K562 (cell line): Measurements from ENCODE around the gene ABHD4. TPM values are rescaled to one million over a fixed set of nuclear protein-coding genes. Genes with fewer than 3 reads are reported as not detected.

Source experiments
- ATAC-seq: fragments of 200-7000 bp; cut with Tn5 transposase; 3 replicates; pipeline ENCODE4 v1.9.1; 2020; ENCODE audit warnings: moderate library complexity
- BruUV-seq: library from RNA; stranded (reverse); fragments of 400-500 nt; replicated peaks from 2 replicates; lab custom pipeline; 2021; lab: Mats Ljungman, UMichigan
- CTCF ChIA-PET: fragments of 300-600 bp; formaldehyde crosslinking; extraction: SDS; loops from one replicate; lab custom pipeline; 2021; ENCODE audit warnings: low intra/inter-chr PET ratio; lab: Yijun Ruan, JAX
- POLR2A ChIA-PET: fragments of 300-600, 350-650 bp; sonication (Branson Sonifier 250); formaldehyde crosslinking; extraction: SDS; loops from one replicate; lab custom pipeline; 2021; ENCODE audit warnings: antibody characterized with exemption, inconsistent platforms; lab: Yijun Ruan, JAX
- DNase-seq, 4 experiments: peaks; one replicate each; pipeline versions ENCODE4 v3.0.0 to v3.0.0-alpha.2; 2011 to 2018; ENCODE audit warnings: low spot score in 3 of 4, mixed read lengths in 3 of 4; ENCODE audit errors: extremely low read depth in 1 of 4
- FAIRE-seq: peaks from 2 replicates; lab custom pipeline; 2011; peaks lifted over from hg19 to GRCh38; lab: Jason Lieb, UNC
- H2AFZ ChIP-seq: 2 replicates; pipeline ENCODE4 v1.6.0; 2011; ENCODE audit warnings: low read depth, low read length, control low read depth, inconsistent platforms
- H3K27ac ChIP-seq: fragments of 200-600 bp; 3 replicates; pipeline ENCODE4 v1.8.0; 2011; ENCODE audit warnings: low read depth, mild to moderate bottlenecking, control low read depth, inconsistent platforms, low read length, moderate library complexity, mixed read lengths; ENCODE audit errors: extremely low read depth
- H3K27me3 ChIP-seq, 2 experiments: fragments of 300-600 bp in 1 of 2; 2 replicates in 1 of 2; 3 replicates in 1 of 2; pipeline versions ENCODE4 v1.6.0 to v1.8.0; 2011; ENCODE audit warnings: inconsistent platforms in 2 of 2, low read length in 2 of 2, mild to moderate bottlenecking in 1 of 2, mixed read lengths in 1 of 2, moderate library complexity in 1 of 2; ENCODE audit not compliant: control insufficient read depth in 2 of 2, insufficient read depth in 2 of 2
- H3K36me3 ChIP-seq: fragments of 300-600 bp; 3 replicates; pipeline ENCODE4 v1.8.0; 2011; ENCODE audit warnings: mild to moderate bottlenecking, low read length, inconsistent platforms; ENCODE audit not compliant: control insufficient read depth, insufficient read depth
- H3K4me1 ChIP-seq, 2 experiments: fragments of 200-600 bp in 1 of 2; replicated peaks in 1 of 2; 2 replicates in 1 of 2; 3 replicates in 1 of 2; pipeline versions ENCODE4 v1.5.1 to v1.8.0; 2011; ENCODE audit warnings: inconsistent platforms in 2 of 2, low read length in 2 of 2, mild to moderate bottlenecking in 1 of 2, mixed read lengths in 1 of 2, moderate library complexity in 1 of 2; ENCODE audit not compliant: control insufficient read depth in 2 of 2, insufficient read depth in 2 of 2
- H3K4me2 ChIP-seq: 2 replicates; pipeline ENCODE4 v1.6.1; 2011; ENCODE audit warnings: low read length, control low read depth, inconsistent platforms, mixed read lengths; ENCODE audit not compliant: insufficient read depth
- H3K4me3 ChIP-seq: fragments of 200-600 bp; sonication (generic), shearing (Covaris generic); 2 replicates; pipeline ENCODE4 v1.5.1; 2016; ENCODE audit warnings: control low read depth, inconsistent platforms
- H3K79me2 ChIP-seq: fragments of 200-600 bp; 3 replicates; pipeline ENCODE4 v1.8.0; 2011; ENCODE audit warnings: low read length, inconsistent platforms; ENCODE audit not compliant: control insufficient read depth, insufficient read depth
- H3K9ac ChIP-seq, 2 experiments: 2 replicates each; pipeline versions ENCODE4 v1.6.0 to v1.6.1; 2011; ENCODE audit warnings: low read depth in 2 of 2, low read length in 2 of 2, control low read depth in 1 of 2, inconsistent platforms in 1 of 2, mild to moderate bottlenecking in 1 of 2, mixed read lengths in 1 of 2; ENCODE audit not compliant: insufficient read depth in 1 of 2
- H3K9me1 ChIP-seq: one replicate; pipeline ENCODE4 v1.6.0; 2011; ENCODE audit warnings: inconsistent platforms, mild to moderate bottlenecking, low read length, moderate library complexity; ENCODE audit not compliant: control insufficient read depth, insufficient read depth
- H3K9me3 ChIP-seq: replicated peaks from 2 replicates; pipeline ENCODE4 v1.5.1; 2011; ENCODE audit warnings: low read depth, low read length, inconsistent platforms; ENCODE audit not compliant: control insufficient read depth, insufficient read depth
- H4K20me1 ChIP-seq: replicated peaks from 2 replicates; pipeline ENCODE4 v1.6.1; 2011; ENCODE audit warnings: low read length, inconsistent platforms, mixed read lengths; ENCODE audit not compliant: control insufficient read depth, insufficient read depth
- ADNP ChIP-seq: fragments of 200-800 bp; sonication (Bioruptor generic); IDR thresholded peaks from 2 replicates; pipeline ENCODE4 v1.6.1; 2016; ENCODE audit warnings: missing genetic modification characterization, missing compliant biosample characterization
- ELF1 ChIP-seq: fragments of 200-800 bp; sonication (Bioruptor generic); IDR thresholded peaks from 2 replicates; pipeline ENCODE4 v1.6.1; 2016; ENCODE audit warnings: missing genetic modification characterization, missing compliant biosample characterization
- HNRNPUL1 ChIP-seq: fragments of 200-400 bp; formaldehyde crosslinking; IDR thresholded peaks from 2 replicates; pipeline ENCODE4 v1.6.1; 2017; ENCODE audit warnings: low read length
- KDM1A ChIP-seq, 2 experiments: fragments of 450-650 bp; IDR thresholded peaks; 2 replicates each; pipeline ENCODE4 v1.6.1; 2016; ENCODE audit warnings: mild to moderate bottlenecking in 2 of 2
- MEF2D ChIP-seq: conservative IDR thresholded peaks from 2 replicates; pipeline ENCODE4 v1.6.1; 2016; ENCODE audit warnings: low read depth, missing genetic modification characterization, missing compliant biosample characterization
- NUFIP1 ChIP-seq: fragments of 450-650 bp; IDR thresholded peaks from 2 replicates; pipeline ENCODE4 v1.6.1; 2018; ENCODE audit not compliant: partially characterized antibody
- POLR2AphosphoS2 ChIP-seq: IDR thresholded peaks from 2 replicates; pipeline ENCODE4 v1.6.1; 2012; ENCODE audit warnings: low read length, improper control_type of control experiment
- PTRF ChIP-seq: fragments of 450-650 bp; IDR thresholded peaks from 2 replicates; pipeline ENCODE4 v1.6.1; 2016; ENCODE audit warnings: mild to moderate bottlenecking, missing genetic modification characterization, missing compliant biosample characterization
- SMAD3 ChIP-seq: fragments of 450-650 bp; formaldehyde crosslinking; conservative IDR thresholded peaks from 2 replicates; pipeline ENCODE4 v1.4.0; 2020; ENCODE audit warnings: mild to moderate bottlenecking
- SMAD4 ChIP-seq: fragments of 250-450 bp; sonication (Bioruptor Pico); conservative IDR thresholded peaks from 2 replicates; pipeline ENCODE4 v1.8.0; 2021; ENCODE audit warnings: inconsistent platforms, mild to moderate bottlenecking, moderate library complexity
- TSC22D4 ChIP-seq: fragments of 450-650 bp; IDR thresholded peaks from 2 replicates; pipeline ENCODE4 v1.6.1; 2016; ENCODE audit warnings: missing genetic modification characterization, missing biosample characterization, control low read depth
- ZNF76 ChIP-seq: fragments of 250-450 bp; sonication (Bioruptor Pico); IDR thresholded peaks from 2 replicates; pipeline ENCODE4 v1.4.0; 2020; ENCODE audit warnings: mild to moderate bottlenecking, moderate library complexity, borderline replicate concordance
- WGBS: fragments of 100-300 bp; shearing (Covaris generic); methylation state at CpG from one replicate; pipeline ENCODE4 v1.1.6; 2016; ENCODE audit warnings: low coverage, mixed read lengths; ENCODE audit not compliant: insufficient coverage; ENCODE audit errors: missing lambda C conversion rate; 5-methylcytosine and 5-hydroxymethylcytosine counted together
- in situ Hi-C: fragments of 300-500 bp; cut with MboI; formaldehyde crosslinking; loops from 4 replicates; pipeline ENCODE4 v1.15.0; 2018; ENCODE audit warnings: inconsistent platforms, mixed read lengths
- intact Hi-C: fragments of 100-400 bp; cut with micrococcal nuclease; formaldehyde crosslinking; loops from 2 replicates; pipeline ENCODE4 v1.14.2; 2022
- polyA plus RNA-seq, 8 experiments: library from polyadenylated mRNA; depleted of rRNA in 4 of 8; stranded (reverse) in 5 of 8; unstranded in 3 of 8; fragments of >200 nt; fragmentation: Nextera tagmentation in 2 of 8; fragmentation: Illumina TruSeq in 1 of 8; extraction: Ambion mirVana in 2 of 8; extraction: Trizol in 1 of 8; gene quantifications; 2 replicates each; pipeline versions ENCODE4 v1.2.1 to v1.2.3, GENCODE V29; 2011 to 2014; ENCODE audit warnings: inconsistent platforms in 1 of 8, missing spikeins in 1 of 8
- total RNA-seq, 7 experiments: library from RNA; depleted of rRNA in 6 of 7; stranded (reverse); fragments of >200 nt in 6 of 7; fragmentation: Illumina TruSeq in 2 of 7; extraction: Trizol in 2 of 7; gene quantifications; 2 replicates each; pipeline versions ENCODE4 v1.2.1 to v1.2.3, GENCODE V29; 2011 to 2021; ENCODE audit warnings: low replicate concordance in 1 of 7
- TF ChIP-seq, protein P1 (sequence below): fragments of 450-650 bp; IDR thresholded peaks from 2 replicates; pipeline ENCODE4 v1.6.1; 2016
- TF ChIP-seq, protein P2 (sequence below): fragments of 250-450 bp; sonication (Bioruptor Pico); IDR thresholded peaks from 2 replicates; pipeline ENCODE4 v1.4.0; 2020; ENCODE audit warnings: mild to moderate bottlenecking

The ABHD4 gene
- total and polyA plus RNA-seq, 9 of the 15 experiments (the other 6 are each of a cell fraction or from before 2014, with no cell fraction given), result 3.6 to 12.0 (median 7.2) TPM

DNA sequence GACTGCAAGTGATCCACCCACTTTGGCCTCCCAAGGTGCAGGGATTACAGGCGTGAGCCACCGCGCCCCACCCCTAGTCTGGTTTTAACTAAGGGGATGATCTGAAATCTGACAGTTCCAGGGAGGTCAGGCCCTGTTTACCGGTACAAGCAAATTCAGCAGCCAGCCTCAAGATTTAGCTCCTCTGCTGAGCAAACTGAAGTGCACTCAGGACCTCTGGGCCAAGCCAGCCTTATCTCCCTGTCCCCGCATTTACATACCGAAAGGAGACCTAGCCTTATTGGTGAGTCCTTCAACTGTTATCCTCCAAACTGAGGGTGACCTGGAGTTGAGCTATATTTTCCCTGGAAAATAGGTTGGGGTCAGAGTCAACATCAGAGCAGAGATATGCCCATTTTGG lies 835 bp upstream of the ABHD4 start (continued):
- no peak for TF ChIP-seq ELF1 (tag)
- TF ChIP-seq PTRF (tag), result no peak
- no peak for TF ChIP-seq TSC22D4
- no peak for TF ChIP-seq NUFIP1
- TF ChIP-seq POLR2AphosphoS2, result no peak
- no peak for TF ChIP-seq SMAD3 (CRISPR knock-in tag)
- TF ChIP-seq, protein P1, sequence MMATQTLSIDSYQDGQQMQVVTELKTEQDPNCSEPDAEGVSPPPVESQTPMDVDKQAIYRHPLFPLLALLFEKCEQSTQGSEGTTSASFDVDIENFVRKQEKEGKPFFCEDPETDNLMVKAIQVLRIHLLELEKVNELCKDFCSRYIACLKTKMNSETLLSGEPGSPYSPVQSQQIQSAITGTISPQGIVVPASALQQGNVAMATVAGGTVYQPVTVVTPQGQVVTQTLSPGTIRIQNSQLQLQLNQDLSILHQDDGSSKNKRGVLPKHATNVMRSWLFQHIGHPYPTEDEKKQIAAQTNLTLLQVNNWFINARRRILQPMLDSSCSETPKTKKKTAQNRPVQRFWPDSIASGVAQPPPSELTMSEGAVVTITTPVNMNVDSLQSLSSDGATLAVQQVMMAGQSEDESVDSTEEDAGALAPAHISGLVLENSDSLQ, result no peak
- TF ChIP-seq ZNF76 (CRISPR knock-in tag), result no peak
- TF ChIP-seq HNRNPUL1, result no peak
- no peak for TF ChIP-seq MEF2D
- 0 out of 4 replicates have a peak, but pooled peaks of 1 of the 2 experiments have one; percentile 37 for TF ChIP-seq KDM1A (IDR thresholded peaks at IDR 0.05)

DNA sequence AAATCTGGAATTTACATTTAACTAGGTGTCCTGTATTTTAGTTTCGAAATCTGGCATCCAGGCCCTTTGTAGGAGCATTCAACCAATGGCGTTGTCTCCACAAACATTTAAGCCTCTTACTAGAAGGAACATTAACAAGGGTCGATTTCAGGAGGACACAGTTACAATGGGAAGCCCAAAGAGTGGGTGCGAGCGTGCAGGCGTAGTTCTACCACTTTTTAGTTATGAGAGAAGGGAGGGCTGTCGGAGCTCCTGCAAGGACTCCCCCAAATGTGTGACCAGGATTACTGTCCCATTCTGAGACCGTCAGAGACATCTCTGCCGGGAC lies 365 bp upstream of the ABHD4 start:
- Histone ChIP-seq H3K9ac (peak overlapping the region; percentile 68 to 94; a peak in 3 of 4 replicates), H3K4me2 (peak overlapping the region; percentile 87), H3K27me3 (no peaks in the 10 kb centered on the region), H2AFZ (peak overlapping the region; percentile 89), H3K79me2 (peaks cover 14% of the 10 kb centered on the region), H3K27ac (peak overlapping the region; percentile 72), H3K9me1 (peaks cover 2% of the 10 kb centered on the region), H3K9me3 (no peaks in the 10 kb centered on the region), H4K20me1 (no peaks in the 10 kb centered on the region), H3K4me1 (peaks cover 16 to 52% of the 10 kb centered on the region in 2 experiments; a peak in 4 of 5 replicates), H3K36me3 (peaks cover 11% of the 10 kb centered on the region; the same call in 2 of the 3 replicates), H3K4me3 (peak overlapping the region; percentile 56)
- intact Hi-C loops (no loop called here), in situ Hi-C loops (no loop called here)
- CTCF ChIA-PET, result no interaction called here
- ATAC-seq (peak; percentile 12), FAIRE-seq (no peak), DNase-seq (no peak)
- 4% methylated on average over 9 of the region's 9 CpGs for WGBS
- BruUV-seq, result no TSS peak
- TF ChIP-seq SMAD4 (CRISPR knock-in tag) (0 out of 2 replicates have a peak, but pooled peaks have one; percentile 19), ADNP (tag) (no peak)
- TF ChIP-seq, protein P2, sequence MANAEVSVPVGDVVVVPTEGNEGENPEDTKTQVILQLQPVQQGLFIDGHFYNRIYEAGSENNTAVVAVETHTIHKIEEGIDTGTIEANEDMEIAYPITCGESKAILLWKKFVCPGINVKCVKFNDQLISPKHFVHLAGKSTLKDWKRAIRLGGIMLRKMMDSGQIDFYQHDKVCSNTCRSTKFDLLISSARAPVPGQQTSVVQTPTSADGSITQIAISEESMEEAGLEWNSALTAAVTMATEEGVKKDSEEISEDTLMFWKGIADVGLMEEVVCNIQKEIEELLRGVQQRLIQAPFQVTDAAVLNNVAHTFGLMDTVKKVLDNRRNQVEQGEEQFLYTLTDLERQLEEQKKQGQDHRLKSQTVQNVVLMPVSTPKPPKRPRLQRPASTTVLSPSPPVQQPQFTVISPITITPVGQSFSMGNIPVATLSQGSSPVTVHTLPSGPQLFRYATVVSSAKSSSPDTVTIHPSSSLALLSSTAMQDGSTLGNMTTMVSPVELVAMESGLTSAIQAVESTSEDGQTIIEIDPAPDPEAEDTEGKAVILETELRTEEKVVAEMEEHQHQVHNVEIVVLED, result no peak
- POLR2A ChIA-PET, result interaction anchor here (0.7 to 1.6 kb wide), 4 partner anchors 13 to 748 kb away, joined by 3 to 4 read pairs (median 3); no protein-coding TSS in a partner anchor
